HUDEP-2 (cell line): ENCODE results near the gene NET1.
"Not testable (repeated sequence)": the region's sequence is repeated elsewhere in the genome, so short reads cannot be mapped to it uniquely, and the experiment has no call there.

Source experiments
- DNase-seq, 76 experiments: peaks; one replicate each; lab custom pipeline; 2025; ENCODE audit not compliant: unreplicated experiment in 76 of 76; lab: John Stamatoyannopoulos, UW

NET1 gene

GRCh38 chr10:5412277-5412941, at the start of gene NET1:
Gene NET1 (plus strand): TSS chr10:5412557. CDS start chr10:5412693, 136 bp downstream.
- peak in 74 of 76 experiments; percentile 30 to 88 (median 76) for DNase-seq

GRCh38 chr10:5362873-5363272, 49.5 kb upstream of the NET1 start:
- no peak for DNase-seq

- no peak for DNase-seq
Observed at GRCh38 chr10:5364374-5364773, 48.0 kb upstream of the NET1 start.

GRCh38 chr10:5364890-5365338, 47.4 kb upstream of the NET1 start, which contains the start of gene UCN3:
Gene UCN3 (plus strand): TSS chr10:5364966. CDS start chr10:5373721, 8,755 bp downstream.
- DNase-seq = no peak

GRCh38 chr10:5365928-5366327, 46.4 kb upstream of the NET1 start:
- no peak for DNase-seq

- DNase-seq = no peak
Observed at GRCh38 chr10:5369362-5370158, 42.8 kb upstream of the NET1 start.

- no peak for DNase-seq
Observed at GRCh38 chr10:5370493-5371352, 41.6 kb upstream of the NET1 start.

GRCh38 chr10:5373307-5373706, 39.0 kb upstream of the NET1 start:
- no peak for DNase-seq

GRCh38 chr10:5373891-5374611, 38.3 kb upstream of the NET1 start:
- DNase-seq = no peak

GRCh38 chr10:5376450-5376849, 35.9 kb upstream of the NET1 start:
- no peak for DNase-seq

GRCh38 chr10:5379202-5379601, 33.2 kb upstream of the NET1 start:
- DNase-seq = not testable (repeated sequence)

- DNase-seq = not testable (repeated sequence)
Observed at GRCh38 chr10:5380395-5380794, 32.0 kb upstream of the NET1 start.

- no peak for DNase-seq
Observed at GRCh38 chr10:5381187-5381586, 31.2 kb upstream of the NET1 start.

GRCh38 chr10:5385224-5385623, 27.1 kb upstream of the NET1 start:
- no peak for DNase-seq

GRCh38 chr10:5387169-5387568, 25.2 kb upstream of the NET1 start:
- DNase-seq = no peak

GRCh38 chr10:5390607-5391205, 21.7 kb upstream of the NET1 start:
- DNase-seq = no peak

- DNase-seq = no peak
Observed at GRCh38 chr10:5391790-5392189, 20.6 kb upstream of the NET1 start.

- DNase-seq = no peak
Observed at GRCh38 chr10:5393529-5393928, 18.8 kb upstream of the NET1 start.

GRCh38 chr10:5395168-5395567, 17.2 kb upstream of the NET1 start:
- no peak for DNase-seq
